OCI-LY3 (cell line): ENCODE measurements around the gene SELENOO.

ENCODE experiments used
- EZH2phosphoT487 ChIP-seq: fragments of 200-600 bp; shearing (Covaris generic); IDR thresholded peaks from 2 replicates; pipeline ENCODE4 v1.6.1; 2018; ENCODE audit warnings: antibody characterized with exemption, mixed run types, low read depth
- TF ChIP-seq, protein P1 (sequence below): fragments of 200-600, 300-600 bp; sonication (generic); IDR thresholded peaks from 2 replicates; pipeline ENCODE4 v1.5.1; 2014; ENCODE audit warnings: antibody characterized with exemption, low read length, low read depth

DNA sequence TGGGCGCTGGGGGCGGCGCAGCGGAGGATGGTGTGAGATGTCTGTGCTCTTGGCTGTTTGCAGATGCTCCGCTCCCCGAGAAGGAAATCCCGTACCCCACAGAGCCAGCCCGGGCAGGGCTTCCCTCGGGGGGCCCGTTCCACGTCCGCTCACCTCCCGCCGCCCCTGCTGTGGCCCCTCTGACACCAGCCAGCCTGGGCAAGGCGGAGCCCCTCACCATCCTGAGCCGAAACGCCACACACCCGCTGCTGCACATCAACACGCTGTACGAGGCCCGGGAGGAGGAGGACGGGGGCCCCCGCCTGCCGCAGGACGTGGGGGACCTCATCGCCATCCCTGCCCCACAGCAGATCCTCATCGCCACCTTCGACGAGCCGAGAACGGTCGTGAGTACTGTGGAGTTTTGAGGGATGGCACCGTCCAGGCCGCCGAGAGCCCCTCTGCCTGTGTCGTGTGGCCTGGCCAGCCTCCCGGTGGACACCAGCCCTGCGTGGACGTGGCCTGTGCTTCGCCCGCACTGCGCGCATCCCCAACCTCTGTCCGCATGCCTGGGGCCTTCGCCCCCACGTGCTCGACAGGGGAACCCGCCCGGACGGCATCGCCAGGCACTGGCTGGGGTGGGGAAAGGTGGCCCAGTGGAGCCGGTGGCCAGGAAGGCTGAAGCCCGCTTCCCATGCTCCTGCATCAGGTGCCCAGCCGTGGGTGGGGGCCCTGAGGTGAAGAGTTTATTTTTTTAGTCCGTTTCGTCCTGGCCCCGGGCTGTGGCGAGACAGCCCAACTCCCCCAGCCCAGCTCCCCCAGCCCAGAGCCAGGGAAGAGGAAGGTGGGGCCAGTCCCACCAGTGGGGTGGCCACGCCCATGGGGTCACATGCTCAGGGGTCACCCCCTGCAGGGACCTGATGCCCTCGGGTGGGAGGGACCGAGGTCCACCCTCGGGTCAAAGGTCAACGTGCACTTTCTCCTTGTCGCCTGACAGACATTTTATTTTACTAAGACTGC is 21.6 kb upstream of the SELENOO start:
- TF ChIP-seq, protein P1, sequence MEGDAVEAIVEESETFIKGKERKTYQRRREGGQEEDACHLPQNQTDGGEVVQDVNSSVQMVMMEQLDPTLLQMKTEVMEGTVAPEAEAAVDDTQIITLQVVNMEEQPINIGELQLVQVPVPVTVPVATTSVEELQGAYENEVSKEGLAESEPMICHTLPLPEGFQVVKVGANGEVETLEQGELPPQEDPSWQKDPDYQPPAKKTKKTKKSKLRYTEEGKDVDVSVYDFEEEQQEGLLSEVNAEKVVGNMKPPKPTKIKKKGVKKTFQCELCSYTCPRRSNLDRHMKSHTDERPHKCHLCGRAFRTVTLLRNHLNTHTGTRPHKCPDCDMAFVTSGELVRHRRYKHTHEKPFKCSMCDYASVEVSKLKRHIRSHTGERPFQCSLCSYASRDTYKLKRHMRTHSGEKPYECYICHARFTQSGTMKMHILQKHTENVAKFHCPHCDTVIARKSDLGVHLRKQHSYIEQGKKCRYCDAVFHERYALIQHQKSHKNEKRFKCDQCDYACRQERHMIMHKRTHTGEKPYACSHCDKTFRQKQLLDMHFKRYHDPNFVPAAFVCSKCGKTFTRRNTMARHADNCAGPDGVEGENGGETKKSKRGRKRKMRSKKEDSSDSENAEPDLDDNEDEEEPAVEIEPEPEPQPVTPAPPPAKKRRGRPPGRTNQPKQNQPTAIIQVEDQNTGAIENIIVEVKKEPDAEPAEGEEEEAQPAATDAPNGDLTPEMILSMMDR, result no peak
- no peak for TF ChIP-seq EZH2phosphoT487
